ENCODE measurements around the gene PYGM. TPM values are rescaled to one million over a fixed set of nuclear protein-coding genes. Genes with fewer than 3 reads are reported as not detected.

PYGM gene
- total and polyA plus RNA-seq, 12 donors: 1.4 to 10.1 (median 3.8) TPM

DNA sequence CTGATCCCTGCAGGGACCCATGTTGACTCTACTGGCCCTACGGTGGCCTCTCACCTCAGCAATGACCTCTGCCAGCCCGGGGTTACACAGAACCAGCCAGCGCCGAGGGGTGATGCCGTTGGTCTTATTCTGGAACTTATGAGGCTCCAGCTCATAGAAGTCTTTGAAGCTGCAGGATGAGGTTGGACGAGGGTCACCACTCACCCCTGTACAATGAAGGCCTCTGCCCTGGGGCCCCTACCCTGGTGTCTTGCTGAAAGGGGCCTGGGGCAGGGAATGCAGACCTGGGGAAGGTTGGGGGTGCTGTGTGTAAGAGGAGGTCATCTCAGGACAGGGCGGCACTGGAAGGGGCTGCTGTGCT lies 6.8 kb downstream of the PYGM start:
- no peaks in the 10 kb centered on the region for H3K27me3 ChIP-seq
- DNase-seq: no peak
- no peak for TF ChIP-seq POLR2A (IDR thresholded peaks at IDR 0.05)
- TF ChIP-seq, protein P1, sequence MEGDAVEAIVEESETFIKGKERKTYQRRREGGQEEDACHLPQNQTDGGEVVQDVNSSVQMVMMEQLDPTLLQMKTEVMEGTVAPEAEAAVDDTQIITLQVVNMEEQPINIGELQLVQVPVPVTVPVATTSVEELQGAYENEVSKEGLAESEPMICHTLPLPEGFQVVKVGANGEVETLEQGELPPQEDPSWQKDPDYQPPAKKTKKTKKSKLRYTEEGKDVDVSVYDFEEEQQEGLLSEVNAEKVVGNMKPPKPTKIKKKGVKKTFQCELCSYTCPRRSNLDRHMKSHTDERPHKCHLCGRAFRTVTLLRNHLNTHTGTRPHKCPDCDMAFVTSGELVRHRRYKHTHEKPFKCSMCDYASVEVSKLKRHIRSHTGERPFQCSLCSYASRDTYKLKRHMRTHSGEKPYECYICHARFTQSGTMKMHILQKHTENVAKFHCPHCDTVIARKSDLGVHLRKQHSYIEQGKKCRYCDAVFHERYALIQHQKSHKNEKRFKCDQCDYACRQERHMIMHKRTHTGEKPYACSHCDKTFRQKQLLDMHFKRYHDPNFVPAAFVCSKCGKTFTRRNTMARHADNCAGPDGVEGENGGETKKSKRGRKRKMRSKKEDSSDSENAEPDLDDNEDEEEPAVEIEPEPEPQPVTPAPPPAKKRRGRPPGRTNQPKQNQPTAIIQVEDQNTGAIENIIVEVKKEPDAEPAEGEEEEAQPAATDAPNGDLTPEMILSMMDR (IDR thresholded peaks at IDR 0.05): no peak
- no peaks in the 10 kb centered on the region for H3K36me3 ChIP-seq (replicated peaks in 1 of 2)
- intact Hi-C loops (cut with DNase I): no loop called here
- H3K27ac ChIP-seq: no peak overlapping the region
- H3K9me3 ChIP-seq (replicated peaks in 1 of 3): no peaks in the 10 kb centered on the region
- no peaks in the 10 kb centered on the region for H3K4me1 ChIP-seq (replicated peaks in 1 of 2)
- H3K4me3 ChIP-seq: no peak overlapping the region
- WGBS, 4 donors: 84 to 95% (median 93%) methylated on average over 5 to 7 of the region's 7 CpGs

DNA sequence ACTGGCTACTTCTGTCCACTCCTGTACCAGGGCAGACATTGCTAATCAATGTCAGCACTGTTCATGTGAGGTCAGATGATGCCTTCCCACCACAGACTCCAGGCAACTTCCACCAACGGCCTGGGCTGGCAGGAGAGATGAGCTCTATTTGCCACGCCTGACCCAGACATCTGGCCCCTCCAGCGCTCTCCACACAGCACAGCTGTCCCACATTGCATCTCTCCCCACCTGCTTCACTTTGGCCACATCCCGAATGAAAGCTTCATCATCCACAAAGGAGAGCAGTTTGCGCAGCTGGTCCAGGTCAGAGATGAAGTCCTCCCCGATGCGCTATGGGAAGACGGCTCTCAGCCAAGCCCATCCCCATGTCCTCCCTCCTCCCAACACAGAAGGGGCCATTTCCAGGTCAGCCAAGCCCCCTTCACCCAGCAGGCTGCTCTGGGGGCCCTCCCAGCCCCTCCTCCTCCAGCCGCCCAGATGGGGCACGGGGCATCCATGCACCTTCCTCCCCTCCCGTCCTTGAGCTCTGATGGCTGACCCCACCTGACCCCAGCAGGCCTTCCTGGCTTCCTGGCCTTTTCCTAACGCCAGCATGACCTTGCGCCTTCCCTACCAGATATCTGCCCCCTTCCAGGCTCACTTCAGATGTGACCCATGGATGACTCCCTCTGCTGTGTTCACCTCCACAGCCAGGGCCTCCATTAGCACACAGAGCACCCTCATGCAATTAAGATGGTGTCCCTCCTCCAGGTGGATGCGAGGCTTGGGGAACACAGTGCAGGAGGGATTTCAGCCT lies 7.4 kb downstream of the PYGM start:
- intact Hi-C loops (cut with DNase I): no loop called here
- WGBS, 4 donors: 71 to 82% (median 81%) methylated on average over 9 to 14 of the region's 14 CpGs
- no peak for DNase-seq

DNA sequence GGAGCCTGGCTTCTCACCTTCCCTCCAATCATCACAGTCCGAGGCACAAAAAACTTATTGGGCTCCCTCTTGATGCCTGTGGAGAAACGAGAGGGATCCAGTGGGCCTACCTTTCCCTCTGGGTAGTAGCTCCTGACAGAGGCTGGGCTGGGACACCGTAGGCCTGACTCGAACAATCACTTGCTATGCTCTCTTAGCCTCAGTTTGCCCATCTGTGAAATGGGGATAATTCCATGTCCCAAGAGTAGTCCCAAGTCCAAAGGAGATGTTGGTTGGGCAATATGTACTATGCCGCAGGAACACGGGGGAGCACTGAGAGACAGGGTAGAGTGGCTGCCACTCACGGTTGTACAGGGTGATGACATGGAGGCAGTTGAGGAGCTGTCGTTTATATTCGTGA lies 8.2 kb downstream of the PYGM start:
- no peak for DNase-seq
- intact Hi-C loops (cut with DNase I): no loop called here
- WGBS, 4 donors: 89 to 96% (median 94%) methylated on average over 9 of the region's 9 CpGs

More for the DNA sequence above, 7.4 kb downstream of the PYGM start:
- Histone ChIP-seq H3K4me1 (replicated peaks in 1 of 2) (no peaks in the 10 kb centered on the region), H3K27ac (no peak overlapping the region), H3K9me3 (replicated peaks in 1 of 3) (no peaks in the 10 kb centered on the region), H3K36me3 (replicated peaks in 1 of 2) (no peaks in the 10 kb centered on the region), H3K27me3 (no peaks in the 10 kb centered on the region), H3K4me3 (no peak overlapping the region)
- no peak for TF ChIP-seq POLR2A (IDR thresholded peaks at IDR 0.05)
- TF ChIP-seq, protein P1 (IDR thresholded peaks at IDR 0.05): no peak

DNA sequence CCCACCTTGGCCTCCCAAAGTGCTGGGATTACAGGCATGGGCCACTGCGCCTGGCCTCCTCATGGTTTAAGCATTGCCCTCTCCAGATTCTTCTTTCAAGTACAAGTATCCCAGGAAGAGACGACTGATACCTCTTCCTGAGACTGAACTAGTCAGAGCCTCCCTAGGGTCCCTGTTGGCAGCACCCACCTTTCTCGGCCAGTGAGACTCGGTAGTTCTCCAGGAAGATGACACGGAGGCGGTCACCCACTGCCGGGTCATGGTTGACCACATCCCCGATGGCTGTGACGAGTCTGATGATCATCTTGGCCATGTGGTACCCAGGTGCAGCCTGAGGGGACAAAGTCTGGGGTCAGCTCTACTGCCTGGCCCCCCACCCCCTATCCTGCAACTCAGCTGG lies 8.6 kb downstream of the PYGM start:
- Histone ChIP-seq H3K9me3 (replicated peaks in 1 of 3) (no peaks in the 10 kb centered on the region), H3K4me3 (no peak overlapping the region), H3K36me3 (replicated peaks in 1 of 2) (no peaks in the 10 kb centered on the region), H3K4me1 (replicated peaks in 1 of 2) (peaks cover 0 to 2% of the 10 kb centered on the region in 2 donors), H3K27ac (no peak overlapping the region), H3K27me3 (no peaks in the 10 kb centered on the region)
- intact Hi-C loops (cut with DNase I): no loop called here
- TF ChIP-seq, protein P1 (IDR thresholded peaks at IDR 0.05): no peak
- no peak for TF ChIP-seq POLR2A (IDR thresholded peaks at IDR 0.05)
- no peak for DNase-seq
- WGBS, 4 donors: 91 to 99% (median 93%) methylated on average over 7 to 9 of the region's 9 CpGs

More for the DNA sequence above, 8.2 kb downstream of the PYGM start:
- Histone ChIP-seq H3K36me3 (replicated peaks in 1 of 2) (no peaks in the 10 kb centered on the region), H3K27me3 (no peaks in the 10 kb centered on the region), H3K27ac (no peak overlapping the region), H3K4me3 (no peak overlapping the region), H3K9me3 (replicated peaks in 1 of 3) (no peaks in the 10 kb centered on the region), H3K4me1 (replicated peaks in 1 of 2) (no peaks in the 10 kb centered on the region)
- TF ChIP-seq POLR2A (IDR thresholded peaks at IDR 0.05): no peak
- TF ChIP-seq, protein P1 (IDR thresholded peaks at IDR 0.05): no peak
